HEK293T (cell line): ENCODE results near the gene NHERF1.

ENCODE experiments used
- FOXM1 ChIP-seq: fragments of 450-650 bp; IDR thresholded peaks from 2 replicates; pipeline ENCODE4 v1.6.1; 2017; ENCODE audit warnings: mild to moderate bottlenecking, borderline replicate concordance
- NFRKB ChIP-seq: fragments of 450-650 bp; IDR thresholded peaks from 2 replicates; pipeline ENCODE4 v1.6.1; 2016; ENCODE audit warnings: mild to moderate bottlenecking, moderate library complexity
- SP1 ChIP-seq: fragments of 450-650 bp; IDR thresholded peaks from 2 replicates; pipeline ENCODE4 v1.6.1; 2017
- TARDBP ChIP-seq: fragments of 450-650 bp; IDR thresholded peaks from 2 replicates; pipeline ENCODE4 v1.6.1; 2016

GRCh38 chr17:74744349-74744713, 4.1 kb upstream of the NHERF1 start:
- no peak for TF ChIP-seq NFRKB
- no peak for TF ChIP-seq FOXM1
- no peak for TF ChIP-seq SP1
- TF ChIP-seq TARDBP, result no peak
